ENCODE measurements around the gene CST9L. TPM values are rescaled to one million over a fixed set of nuclear protein-coding genes. Genes with fewer than 3 reads are reported as not detected.

The CST9L gene
- total and polyA plus RNA-seq, 2 of the 13 experiments (the other 11 are each of a cell fraction or from before 2014, with no cell fraction given), result 0.15 TPM; not detected in 1

- Histone ChIP-seq H3K36me3 (replicated peaks in 1 of 2; ENCODE audit: control insufficient read depth in 1 of 2, insufficient read depth in 2 of 2, low read length in 2 of 2) (no peaks in the 10 kb centered on the region), H3K27ac (ENCODE audit: extremely low read length, insufficient read depth, low read length) (no peak overlapping the region), H3K27me3 (ENCODE audit: control insufficient read depth in 1 of 2, insufficient read depth in 2 of 2, low read length in 2 of 2) (peaks cover 2 to 28% of the 10 kb centered on the region in 2 experiments; a peak in 4 of 5 replicates), H3K79me2 (ENCODE audit: insufficient read depth, low read length) (no peaks in the 10 kb centered on the region), H3K4me1 (ENCODE audit: insufficient read depth, low read length) (peaks cover 29% of the 10 kb centered on the region), H4K20me1 (ENCODE audit: insufficient read depth, low read length) (no peaks in the 10 kb centered on the region), H3K4me3 (replicated peaks in 1 of 3; ENCODE audit: insufficient read depth in 1 of 3, low read depth in 2 of 3, low read length in 3 of 3) (no peak overlapping the region), H2AFZ (ENCODE audit: low read length) (no peak overlapping the region), H3K4me2 (ENCODE audit: low read depth, low read length) (no peak overlapping the region), H3K9ac (ENCODE audit: insufficient read depth, low read depth, low read length) (no peak overlapping the region), H3K9me3 (ENCODE audit: low read length) (no peaks in the 10 kb centered on the region)
- ATAC-seq (no peak), DNase-seq (ENCODE audit: low spot score) (no peak), FAIRE-seq (no peak)
- ChIA-PET POLR2A (no interaction called here), CTCF (ENCODE audit: low intra/inter-chr PET ratio, low total read pairs) (interaction anchor here (3.7 kb wide), 1 partner anchor 163 kb away, joined by 71 read pairs; no protein-coding TSS in a partner anchor)
- WGBS (ENCODE audit: low lambda C conversion rate), result 0% methylated on average over 1 of the region's 1 CpG
- no TSS peak for BruUV-seq (replicated peaks)
- in situ Hi-C loops (cut with HindIII; ENCODE audit: extremely low pct_ligation_motif_present, low pct_unique_long_range_greater_than_20kb), result no loop called here
- no peak for TF ChIP-seq TRIM24 (CRISPR knock-in tag; IDR thresholded peaks at IDR 0.05)
- no peak for TF ChIP-seq MAX (IDR thresholded peaks at IDR 0.05)
- no peak for TF ChIP-seq GATAD2A (CRISPR knock-in tag; IDR thresholded peaks at IDR 0.05)
- no peak for TF ChIP-seq ZNF326 (CRISPR knock-in tag; IDR thresholded peaks at IDR 0.05; ENCODE audit: borderline replicate concordance)
- no peak for TF ChIP-seq SNAI1 (CRISPR knock-in tag; IDR thresholded peaks at IDR 0.05; ENCODE audit: borderline replicate concordance)
- TF ChIP-seq ZC3H13 (CRISPR knock-in tag; IDR thresholded peaks at IDR 0.05), result no peak
- no peak for TF ChIP-seq ZBTB1 (CRISPR knock-in tag; IDR thresholded peaks at IDR 0.05; ENCODE audit: borderline replicate concordance)
- TF ChIP-seq GATA4 (IDR thresholded peaks at IDR 0.05; ENCODE audit: borderline replicate concordance, low read depth), result no peak
- TF ChIP-seq ARNT2 (CRISPR knock-in tag; IDR thresholded peaks at IDR 0.05; ENCODE audit: low read depth), result no peak
- no peak for TF ChIP-seq HNRNPK (IDR thresholded peaks at IDR 0.05; ENCODE audit: low read depth, low read length, poor library complexity, severe bottlenecking)
- TF ChIP-seq POLR2AphosphoS2 (IDR thresholded peaks at IDR 0.05; ENCODE audit: low read depth, low read length), result no peak
- TF ChIP-seq KDM5A (IDR thresholded peaks at IDR 0.05; ENCODE audit: borderline replicate concordance, low read length), result no peak
- no peak for TF ChIP-seq ZNF280B (CRISPR knock-in tag; IDR thresholded peaks at IDR 0.05; ENCODE audit: borderline replicate concordance)
- TF ChIP-seq HMG20A (CRISPR knock-in tag; IDR thresholded peaks at IDR 0.05; ENCODE audit: borderline replicate concordance), result no peak
- TF ChIP-seq SYNCRIP (IDR thresholded peaks at IDR 0.05; ENCODE audit: insufficient read depth, low read depth, low read length), result no peak
- no peak for TF ChIP-seq ZNF75D (CRISPR knock-in tag; IDR thresholded peaks at IDR 0.05; ENCODE audit: borderline replicate concordance)
- intact Hi-C loops (cut with micrococcal nuclease; ENCODE audit: unreplicated experiment), result loop anchor here (2.0 kb wide), 1 partner anchor 18 kb away; no protein-coding TSS in a partner anchor
Observed at GRCh38 chr20:23604306-23604705, 36.0 kb upstream of the CST9L start.
